ENCODE measurements around the gene PLEKHM2. TPM values are rescaled to one million over a fixed set of nuclear protein-coding genes. Genes with fewer than 3 reads are reported as not detected.

The PLEKHM2 gene
- total RNA-seq, 1 donor from 2014 or later: 105 TPM

DNA sequence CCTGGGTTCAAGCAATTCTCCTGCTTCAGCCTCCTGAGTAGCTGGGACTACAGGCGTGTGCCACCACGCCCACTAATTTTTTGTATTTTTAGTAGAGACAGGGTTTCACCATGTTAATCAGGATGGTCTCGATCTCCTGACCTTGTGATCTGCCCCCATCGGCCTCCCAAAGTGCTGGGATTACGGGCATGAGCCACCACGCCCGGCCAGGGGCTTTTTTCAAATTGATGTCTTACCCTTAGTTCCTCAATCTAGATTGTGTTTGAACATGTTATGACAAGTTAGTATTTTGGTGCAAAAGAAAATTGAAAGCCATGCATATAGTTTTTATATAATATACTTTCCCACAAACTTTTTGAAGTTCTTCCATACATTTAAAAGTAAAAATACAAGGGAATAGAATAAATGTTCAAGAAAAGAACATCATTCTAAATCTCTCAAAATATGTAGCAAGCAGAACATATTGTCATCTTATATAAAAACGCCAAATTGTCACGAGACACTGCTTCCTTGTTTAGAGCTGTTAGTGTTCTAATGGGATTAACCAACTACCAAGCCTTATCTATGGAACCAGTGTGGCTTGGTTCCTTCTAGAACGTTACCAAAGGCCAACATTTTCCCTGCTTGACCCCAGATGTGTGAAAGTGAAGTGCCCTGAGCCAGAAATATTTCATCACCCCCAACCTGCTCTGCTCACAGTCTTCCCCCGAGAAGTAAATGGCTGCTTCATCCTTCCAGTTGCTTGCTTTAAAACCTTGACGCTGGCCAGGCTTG is 9.5 kb upstream of the PLEKHM2 start:
- ATAC-seq (ENCODE audit: low read depth): no peak
- no peak overlapping the region for H3K27ac Mint-ChIP-seq
- peaks cover 21% of the 10 kb centered on the region for H3K4me1 Mint-ChIP-seq
- no peak for DNase-seq
- H3K36me3 Mint-ChIP-seq (ENCODE audit: low read depth): no peaks in the 10 kb centered on the region
- intact Hi-C loops (cut with micrococcal nuclease): no loop called here
- ChIA-PET POLR2A (interaction anchor here (0.6 kb wide), 1 partner anchor 130 kb away, joined by 4 read pairs; no protein-coding TSS in a partner anchor), CTCF (no interaction called here)
- TF ChIP-seq, protein P1, sequence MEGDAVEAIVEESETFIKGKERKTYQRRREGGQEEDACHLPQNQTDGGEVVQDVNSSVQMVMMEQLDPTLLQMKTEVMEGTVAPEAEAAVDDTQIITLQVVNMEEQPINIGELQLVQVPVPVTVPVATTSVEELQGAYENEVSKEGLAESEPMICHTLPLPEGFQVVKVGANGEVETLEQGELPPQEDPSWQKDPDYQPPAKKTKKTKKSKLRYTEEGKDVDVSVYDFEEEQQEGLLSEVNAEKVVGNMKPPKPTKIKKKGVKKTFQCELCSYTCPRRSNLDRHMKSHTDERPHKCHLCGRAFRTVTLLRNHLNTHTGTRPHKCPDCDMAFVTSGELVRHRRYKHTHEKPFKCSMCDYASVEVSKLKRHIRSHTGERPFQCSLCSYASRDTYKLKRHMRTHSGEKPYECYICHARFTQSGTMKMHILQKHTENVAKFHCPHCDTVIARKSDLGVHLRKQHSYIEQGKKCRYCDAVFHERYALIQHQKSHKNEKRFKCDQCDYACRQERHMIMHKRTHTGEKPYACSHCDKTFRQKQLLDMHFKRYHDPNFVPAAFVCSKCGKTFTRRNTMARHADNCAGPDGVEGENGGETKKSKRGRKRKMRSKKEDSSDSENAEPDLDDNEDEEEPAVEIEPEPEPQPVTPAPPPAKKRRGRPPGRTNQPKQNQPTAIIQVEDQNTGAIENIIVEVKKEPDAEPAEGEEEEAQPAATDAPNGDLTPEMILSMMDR (IDR thresholded peaks at IDR 0.05): no peak
- no peaks in the 10 kb centered on the region for H3K27me3 Mint-ChIP-seq
- H3K9me3 Mint-ChIP-seq: no peaks in the 10 kb centered on the region
- no peak overlapping the region for H3K4me3 Mint-ChIP-seq

- intact Hi-C loops (cut with micrococcal nuclease): no loop called here
- POLR2A ChIA-PET: interaction anchor here (0.9 kb wide), 1 partner anchor 12 kb away, joined by 3 read pairs; no protein-coding TSS in a partner anchor
- H3K27me3 Mint-ChIP-seq: no peaks in the 10 kb centered on the region
Measured at GRCh38 chr1:15676010-15676409, 8.1 kb upstream of the PLEKHM2 start.

GRCh38 chr1:15676688-15677661 is 7.1 kb upstream of the PLEKHM2 start:
- no peak overlapping the region for H3K27ac Mint-ChIP-seq
- DNase-seq (no peak), ATAC-seq (ENCODE audit: low read depth) (no peak)
- no peak overlapping the region for H3K4me3 Mint-ChIP-seq
- H3K36me3 Mint-ChIP-seq (ENCODE audit: low read depth): no peaks in the 10 kb centered on the region
- intact Hi-C loops (cut with micrococcal nuclease): no loop called here
- TF ChIP-seq, protein P1 (IDR thresholded peaks at IDR 0.05): no peak
- H3K9me3 Mint-ChIP-seq: no peaks in the 10 kb centered on the region
- ChIA-PET CTCF (interaction anchor here (0.7 kb wide), 1 partner anchor 13 kb away, joined by 3 read pairs; no protein-coding TSS in a partner anchor), POLR2A (interaction anchor here (0.6 to 0.9 kb wide), 2 partner anchors 13 to 269 kb away, joined by 3 read pairs; no protein-coding TSS in a partner anchor)
- peaks cover 42% of the 10 kb centered on the region for H3K4me1 Mint-ChIP-seq
- H3K27me3 Mint-ChIP-seq: no peaks in the 10 kb centered on the region

More at GRCh38 chr1:15676010-15676409, 8.1 kb upstream of the PLEKHM2 start:
- peaks cover 36% of the 10 kb centered on the region for H3K4me1 Mint-ChIP-seq
- TF ChIP-seq, protein P1 (IDR thresholded peaks at IDR 0.05): no peak
- no peak overlapping the region for H3K27ac Mint-ChIP-seq
- CTCF ChIA-PET: no interaction called here
- ATAC-seq (ENCODE audit: low read depth) (no peak), DNase-seq (no peak)
- H3K4me3 Mint-ChIP-seq: no peak overlapping the region
- H3K36me3 Mint-ChIP-seq (ENCODE audit: low read depth): no peaks in the 10 kb centered on the region
- H3K9me3 Mint-ChIP-seq: no peaks in the 10 kb centered on the region

DNA sequence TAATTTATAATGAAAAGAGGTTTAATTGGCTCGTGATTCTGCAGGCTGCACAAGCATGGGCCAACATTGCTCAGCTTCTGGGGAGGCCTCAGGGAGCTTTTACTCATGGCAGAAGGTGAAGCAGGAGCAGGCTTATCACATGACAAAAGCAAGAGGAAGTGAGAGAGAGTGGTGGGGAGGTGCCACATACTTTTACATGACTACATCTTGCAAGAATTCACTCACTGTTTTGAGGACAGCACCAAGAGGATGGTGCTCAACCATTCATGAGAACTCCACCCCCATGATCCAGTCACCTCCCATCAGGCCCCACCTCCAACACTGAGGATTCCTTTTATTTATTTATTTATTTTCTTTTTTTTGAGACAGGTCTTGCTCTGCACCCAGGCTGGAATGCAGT is 5.5 kb upstream of the PLEKHM2 start:
- TF ChIP-seq, protein P1 (IDR thresholded peaks at IDR 0.05): no peak
- Mint-ChIP-seq H3K4me3 (no peak overlapping the region), H3K9me3 (no peaks in the 10 kb centered on the region), H3K27me3 (no peaks in the 10 kb centered on the region), H3K4me1 (peaks cover 55% of the 10 kb centered on the region), H3K27ac (peak overlapping the region; percentile 73), H3K36me3 (ENCODE audit: low read depth) (peaks cover 2% of the 10 kb centered on the region)
- DNase-seq: no peak
- intact Hi-C loops (cut with micrococcal nuclease): no loop called here
- POLR2A ChIA-PET: interaction anchor here (0.6 to 1.1 kb wide), 2 partner anchors 28 to 60 kb away, joined by 3 to 8 read pairs; no protein-coding TSS in a partner anchor
- CTCF ChIA-PET: no interaction called here
- ATAC-seq (ENCODE audit: low read depth): peak; percentile 29

Data from activated B cell treated with CpG ODN at 0.5 μM for 24 hours (primary cell).